GM19463 (cell line): ENCODE measurements around the gene UAP1L1.

Experiments used
- ATAC-seq: cut with Tn5 transposase; IDR thresholded peaks from one replicate; pipeline ENCODE4 v1.9.1; 2021; ENCODE audit warnings: mild to moderate bottlenecking, moderate library complexity; ENCODE audit not compliant: unreplicated experiment

Gene UAP1L1

GRCh38 chr9:137089232-137089947 is 12.1 kb downstream of the UAP1L1 start:
- no peak for ATAC-seq

- peak; percentile 82 for ATAC-seq
Observed at GRCh38 chr9:137095664-137096517, 18.6 kb downstream of the UAP1L1 start.

DNA sequence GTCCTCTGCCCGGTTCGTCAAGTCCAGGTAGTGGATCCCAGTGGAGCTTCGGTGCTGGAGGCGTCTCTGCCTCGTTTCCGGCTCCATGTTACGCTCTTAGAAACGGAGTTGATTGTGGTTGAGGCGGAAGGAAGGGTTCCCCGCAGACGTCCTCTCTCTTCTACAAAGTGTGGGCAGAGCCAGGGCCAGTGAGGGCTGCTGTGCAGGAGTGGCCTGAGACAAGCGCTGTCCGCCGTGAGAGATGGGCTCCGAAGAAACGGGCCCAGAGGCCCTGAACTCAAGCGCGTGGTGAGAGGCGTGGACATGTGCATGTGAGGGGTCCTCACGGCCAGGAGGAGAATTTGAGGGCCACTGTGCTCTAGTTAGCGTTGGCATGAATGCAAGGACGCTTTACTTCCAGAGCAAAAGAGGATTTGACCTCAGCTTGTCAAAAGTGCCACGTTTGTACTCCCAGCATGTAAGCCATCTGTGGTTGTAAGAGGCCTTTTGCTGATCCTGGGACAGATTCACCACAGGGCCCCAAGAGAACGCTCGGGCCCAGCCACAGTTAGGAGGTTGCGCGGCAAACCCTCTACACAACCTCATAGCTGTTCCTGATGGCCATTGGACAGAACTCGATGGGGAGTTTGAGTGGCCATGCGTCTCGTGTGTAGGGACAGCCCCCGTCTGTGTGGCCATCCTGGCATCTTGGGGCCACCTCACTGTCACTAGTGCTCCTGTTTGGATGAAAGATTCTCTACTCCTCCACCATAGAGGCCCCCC is 19.6 kb downstream of the UAP1L1 start:
- no peak for ATAC-seq

DNA sequence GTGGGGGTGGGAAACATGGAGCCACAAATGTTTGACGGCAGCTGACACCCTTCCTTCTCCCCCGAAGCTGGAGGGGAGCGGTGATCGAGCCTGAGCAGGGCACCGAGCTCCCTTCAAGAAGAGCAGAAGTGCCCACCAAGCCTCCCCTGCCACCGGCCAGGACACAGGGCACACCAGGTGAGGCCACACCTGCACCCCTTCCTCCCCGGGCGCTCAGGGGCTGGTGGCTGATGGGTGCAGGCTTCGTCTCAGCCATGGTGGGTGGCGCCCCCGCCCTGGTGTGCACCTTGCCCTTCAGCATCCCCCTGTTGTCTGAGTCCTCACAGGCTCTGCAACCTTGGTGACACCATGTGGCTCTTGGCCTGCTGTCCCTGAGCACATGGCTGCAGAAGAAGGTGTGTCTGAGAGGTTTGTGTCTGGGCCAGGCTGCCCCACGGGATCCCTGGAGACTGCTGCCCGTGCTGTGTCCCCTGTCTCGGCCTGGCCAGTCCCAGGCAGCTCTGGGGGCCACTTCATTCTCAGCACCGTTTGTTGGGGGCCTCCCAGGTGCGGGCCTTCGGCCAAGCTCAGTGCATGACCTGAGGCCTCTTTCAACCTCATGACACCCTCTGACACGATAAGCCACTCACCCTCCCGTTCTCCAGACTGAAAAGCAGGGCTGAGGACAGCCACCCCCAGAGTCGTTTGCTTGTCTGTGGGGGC is 20.6 kb downstream of the UAP1L1 start:
- no peak for ATAC-seq

DNA sequence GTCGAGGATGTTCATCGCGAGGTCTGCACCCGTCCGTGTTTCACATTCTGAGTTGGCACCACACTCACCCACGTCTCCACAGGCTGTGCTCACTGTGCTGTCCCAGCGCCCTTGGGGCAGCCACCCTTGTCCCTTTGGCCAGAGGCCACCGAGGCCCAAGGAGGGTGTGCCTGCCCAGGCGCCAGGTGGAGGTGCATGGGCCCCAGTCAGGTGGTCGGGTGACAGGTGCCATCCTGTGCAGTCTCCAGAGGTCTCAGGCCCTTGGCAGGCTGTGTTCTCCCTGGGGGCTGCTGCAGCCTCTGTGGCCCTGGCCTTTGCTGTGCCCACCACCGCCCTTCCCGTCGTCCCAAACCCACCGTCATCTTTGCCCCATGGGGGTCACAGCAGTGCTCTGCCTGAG is 21.9 kb downstream of the UAP1L1 start:
- no peak for ATAC-seq

- ATAC-seq: no peak
Observed at GRCh38 chr9:137103206-137103999, 26.1 kb downstream of the UAP1L1 start.

- no peak for ATAC-seq
Observed at GRCh38 chr9:137105814-137106661, 28.7 kb downstream of the UAP1L1 start.

DNA sequence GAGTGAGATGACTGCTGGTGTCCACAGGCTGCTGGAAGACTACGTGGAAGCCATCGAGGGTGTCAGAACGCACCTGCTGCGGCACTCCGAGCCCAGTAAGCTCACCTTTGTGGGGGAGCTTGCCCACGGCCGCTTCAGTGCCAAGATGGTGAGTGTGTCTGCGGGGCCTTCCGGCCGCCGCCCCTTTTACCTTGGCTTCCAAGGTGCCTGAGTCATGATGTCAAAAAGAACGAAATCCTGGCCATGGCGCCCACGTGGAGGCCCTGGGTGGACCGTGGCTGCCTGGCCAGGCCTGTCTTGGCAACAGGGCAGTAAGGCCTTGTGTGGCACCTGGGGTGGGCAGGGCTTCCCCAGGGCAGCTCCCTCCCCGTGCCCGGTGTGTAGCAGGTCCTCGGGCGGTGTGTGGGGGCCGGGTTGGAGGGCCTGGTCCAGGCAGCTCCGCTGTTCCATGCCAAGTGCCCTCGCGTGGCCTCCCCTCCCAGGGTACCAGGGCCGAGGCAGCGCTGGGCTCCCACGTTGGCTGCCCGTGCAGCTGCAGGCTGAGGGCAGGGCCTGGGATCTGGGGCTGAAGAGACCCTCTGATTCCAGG is 29.4 kb downstream of the UAP1L1 start:
- ATAC-seq: no peak

DNA sequence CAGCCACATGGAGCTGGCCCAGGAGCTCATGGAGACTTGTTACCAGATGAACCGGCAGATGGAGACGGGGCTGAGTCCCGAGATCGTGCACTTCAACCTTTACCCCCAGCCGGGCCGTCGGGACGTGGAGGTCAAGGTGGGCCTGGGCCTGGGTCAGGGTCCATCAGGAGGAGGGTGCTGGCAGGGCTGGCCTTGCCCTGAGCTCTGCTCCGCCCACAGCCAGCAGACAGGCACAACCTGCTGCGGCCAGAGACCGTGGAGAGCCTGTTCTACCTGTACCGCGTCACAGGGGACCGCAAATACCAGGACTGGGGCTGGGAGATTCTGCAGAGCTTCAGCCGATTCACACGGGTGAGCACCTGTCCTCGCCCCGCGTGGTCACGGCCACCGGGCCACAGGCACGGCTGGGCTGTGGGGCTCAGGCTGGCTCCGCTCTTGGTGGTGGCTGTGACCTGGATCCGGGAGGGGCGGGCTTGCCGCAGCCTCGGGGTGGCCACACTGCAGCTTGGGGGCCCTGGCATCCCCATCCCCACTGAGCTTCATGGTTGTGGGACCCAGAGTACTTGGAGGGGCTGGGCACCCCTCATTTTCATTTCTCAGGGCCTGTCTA is 30.1 kb downstream of the UAP1L1 start:
- no peak for ATAC-seq

DNA sequence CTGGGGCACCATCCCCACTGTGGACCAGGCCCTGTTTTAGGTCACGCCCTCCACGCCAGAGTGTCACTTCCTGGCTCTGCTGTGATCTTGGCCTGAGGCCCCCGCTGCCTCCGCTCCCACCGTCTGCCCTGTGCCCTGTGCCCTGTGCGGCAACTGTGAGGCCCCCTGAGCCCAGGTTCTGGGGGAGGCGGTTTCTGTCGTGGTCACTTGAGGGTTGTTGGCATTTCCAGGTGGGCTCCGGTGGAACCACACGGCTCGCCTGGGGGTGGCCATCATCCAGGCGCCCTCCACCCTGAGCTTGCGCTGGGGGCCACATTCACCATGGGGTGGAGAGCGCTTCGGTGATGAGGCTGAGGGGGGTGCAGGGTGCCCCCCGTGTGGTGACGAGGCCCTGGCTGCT is 30.7 kb downstream of the UAP1L1 start:
- no peak for ATAC-seq

- ATAC-seq: no peak
Observed at GRCh38 chr9:137108608-137109249, 31.4 kb downstream of the UAP1L1 start.

DNA sequence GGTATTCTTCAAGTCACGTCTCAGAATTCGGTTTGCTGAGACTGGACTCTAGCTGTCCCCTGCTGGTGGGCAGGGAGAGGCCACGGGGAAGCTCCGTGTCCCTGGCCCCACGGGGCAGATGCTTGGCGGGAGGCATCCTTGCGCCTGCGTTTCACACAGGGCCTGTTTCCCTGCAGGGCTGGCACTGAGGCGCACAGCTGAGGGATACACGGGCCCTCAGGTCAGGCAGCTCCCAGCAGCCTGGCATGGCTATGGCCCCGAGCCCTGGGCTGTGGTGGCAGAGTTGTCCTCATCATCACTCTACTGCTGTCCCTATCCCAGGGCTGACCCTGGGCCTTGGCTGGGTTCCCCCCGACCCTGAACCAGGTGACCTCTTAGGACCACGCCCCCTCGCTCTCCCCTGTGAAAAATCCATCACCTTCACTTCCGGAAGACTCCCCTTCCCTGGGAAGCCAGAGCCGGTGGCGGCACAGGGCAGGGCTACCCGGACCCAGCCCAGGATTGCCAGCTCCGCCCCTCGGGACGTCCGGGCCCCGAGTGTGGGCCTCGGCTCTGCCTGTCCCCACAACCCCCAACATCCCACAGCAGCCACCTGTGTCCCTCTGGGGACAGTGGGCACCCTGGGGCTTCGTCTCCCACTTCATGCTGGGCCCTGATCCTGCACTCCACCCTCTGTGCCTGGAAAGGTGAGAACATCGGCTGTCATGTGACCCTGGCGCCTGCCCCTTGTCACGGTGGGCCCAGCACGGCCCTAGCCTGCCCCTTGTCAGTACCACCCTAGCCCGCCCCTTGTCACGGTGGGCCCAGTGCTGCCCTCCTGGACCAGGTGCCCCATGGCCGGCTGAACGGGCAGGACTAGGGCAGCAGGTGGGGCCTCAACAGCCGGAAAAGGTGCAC is 32.2 kb downstream of the UAP1L1 start:
- no peak for ATAC-seq

- no peak for ATAC-seq
Observed at GRCh38 chr9:137110147-137110910, 33.0 kb downstream of the UAP1L1 start.

DNA sequence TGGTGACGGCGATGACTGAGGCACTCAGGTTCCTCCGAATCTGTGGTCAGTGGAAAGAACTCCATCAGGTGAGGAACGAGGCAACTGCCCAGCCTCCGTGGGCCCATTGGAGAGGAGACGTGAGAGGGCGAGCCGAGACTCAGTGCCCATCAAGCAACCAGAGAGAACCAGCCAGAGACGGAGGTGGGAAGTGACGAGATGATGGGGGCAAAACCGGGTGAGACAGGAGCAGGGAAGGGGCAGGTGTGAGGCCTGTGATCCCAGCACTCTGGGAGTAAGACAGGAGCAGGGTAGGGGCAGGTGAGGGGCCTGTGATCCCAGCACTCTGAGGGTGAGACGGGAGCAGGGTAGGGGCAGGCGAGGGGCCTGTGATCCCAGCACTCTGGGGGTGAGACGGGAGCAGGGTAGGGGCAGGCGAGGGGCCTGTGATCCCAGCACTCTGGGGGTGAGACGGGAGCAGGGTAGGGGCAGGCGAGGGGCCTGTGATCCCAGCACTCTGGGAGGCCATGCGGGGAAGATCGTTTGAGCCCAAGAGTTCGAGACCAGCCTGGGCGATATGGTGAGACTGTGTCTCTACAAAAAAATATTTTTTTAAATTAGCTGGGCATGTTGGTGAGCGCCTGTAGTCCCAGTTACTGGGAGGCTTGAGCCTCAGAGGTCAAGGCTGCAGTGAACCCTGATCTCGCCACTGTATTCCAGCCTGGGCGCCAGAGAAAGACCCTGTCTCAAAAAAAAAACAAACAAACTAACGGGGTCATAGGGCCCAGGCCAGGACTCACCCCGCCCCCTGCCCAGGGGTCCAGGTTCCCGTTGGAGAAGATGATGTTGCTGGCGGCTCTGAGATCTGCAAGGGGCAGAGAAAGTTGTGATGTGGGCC is 33.8 kb downstream of the UAP1L1 start:
- ATAC-seq: no peak
